Esophagus squamous epithelium (tissue), 5 donors: ENCODE results near the gene PLD6. TPM values are rescaled to one million over a fixed set of nuclear protein-coding genes. Genes with fewer than 3 reads are reported as not detected.

Source experiments
- DNase-seq: peaks from one replicate; lab custom pipeline; 2025; lab: John Stamatoyannopoulos, UW
- H3K27ac ChIP-seq, 4 donors: fragments of 200-600 bp; sonication (generic); one replicate each; pipeline ENCODE4 v1.5.1; 2016 to 2019; ENCODE audit warnings: mild to moderate bottlenecking in 1 of 4
- H3K27me3 ChIP-seq, 4 donors: fragments of 200-600 bp; sonication (generic); 1 replicate in 3 of 4; 2 replicates in 1 of 4; pipeline versions ENCODE4 v1.5.1 to v1.6.0; 2017 to 2021; ENCODE audit warnings: antibody characterized with exemption in 1 of 4
- H3K36me3 ChIP-seq, 3 donors: fragments of 200-600 bp; sonication (generic); one replicate each; pipeline ENCODE4 v1.5.1; 2016 to 2019
- H3K4me1 ChIP-seq, 3 donors: fragments of 200-600 bp; sonication (generic); one replicate each; pipeline ENCODE4 v1.5.1; 2017 to 2019
- H3K4me3 ChIP-seq, 4 donors: fragments of 200-600 bp; sonication (generic); 1 replicate in 3 of 4; 2 replicates in 1 of 4; pipeline ENCODE4 v1.5.1; 2016 to 2019; ENCODE audit warnings: mild to moderate bottlenecking in 2 of 4, moderate library complexity in 1 of 4
- H3K9me3 ChIP-seq, 3 donors: fragments of 200-600 bp; sonication (generic); one replicate each; pipeline ENCODE4 v1.5.1; 2016 to 2019
- POLR2A ChIP-seq, 4 donors: fragments of 450-650 bp; IDR thresholded peaks; one replicate each; pipeline ENCODE4 v1.6.1; 2017; ENCODE audit warnings: antibody characterized with exemption in 4 of 4, mild to moderate bottlenecking in 4 of 4, moderate library complexity in 3 of 4
- WGBS, 2 donors: methylation state at CpG; one replicate each; pipeline ENCODE4 v1.1.5; 2018; 5-methylcytosine and 5-hydroxymethylcytosine counted together
- intact Hi-C: fragments of 100-400 bp; cut with DNase I; formaldehyde crosslinking; loops from one replicate; pipeline ENCODE4 v1.15.0; 2022
- total RNA-seq, 4 donors: library from RNA; depleted of rRNA; stranded (reverse); fragments of >200 nt; gene quantifications; one replicate each; pipeline ENCODE4 v1.1.0, GENCODE V29; 2016
- TF ChIP-seq, protein P1 (sequence below), 6 experiments: fragments of 450-650 bp in 4 of 6; fragments of 200-600 bp in 2 of 6; sonication (generic) in 2 of 6; IDR thresholded peaks; one replicate each; pipeline ENCODE4 v1.5.1; 2016 to 2019; ENCODE audit warnings: antibody characterized with exemption in 6 of 6, mild to moderate bottlenecking in 4 of 6, moderate library complexity in 4 of 6
- donor health status: DM: yes; HTN: yes; CAD: no.

PLD6 gene
- total RNA-seq, 4 donors from 2014 or later: 0.45 to 1.9 (median 0.95) TPM

DNA sequence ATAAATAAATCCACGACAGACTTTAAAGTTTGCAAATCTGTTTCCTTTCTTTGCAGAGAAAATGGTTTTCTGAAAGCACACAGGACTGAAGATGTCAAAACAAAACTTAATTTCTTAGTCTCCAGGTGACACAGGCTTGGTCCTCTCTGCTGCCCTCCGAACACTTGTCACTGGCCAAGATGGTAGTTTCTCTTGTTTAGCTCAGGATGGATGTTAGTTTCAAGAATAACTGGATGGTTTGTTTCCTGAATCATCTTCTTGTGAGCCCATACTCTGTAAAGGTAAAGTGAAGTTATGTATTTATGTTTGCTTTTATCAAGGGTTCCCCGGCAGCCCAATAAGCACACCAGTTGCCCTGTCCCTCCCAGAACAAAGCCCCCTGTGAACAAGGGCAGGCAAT lies 40.7 kb upstream of the PLD6 start:
- peaks cover 0 to 68% (median 38%) of the 10 kb centered on the region in 3 donors for H3K36me3 ChIP-seq
- no peak for DNase-seq
- 78 to 88% methylated on average over 3 of the region's 3 CpGs for WGBS, 2 donors

GRCh38 chr17:17243163-17243562 lies 37.0 kb upstream of the PLD6 start:
- no peak for DNase-seq
- intact Hi-C loops: no loop called here
- Histone ChIP-seq H3K36me3 (peaks cover 0 to 31% (median 20%) of the 10 kb centered on the region in 3 donors), H3K27ac (no peak overlapping the region), H3K27me3 (no peaks in the 10 kb centered on the region), H3K4me1 (peaks cover 3% of the 10 kb centered on the region in 3 donors), H3K4me3 (no peak overlapping the region), H3K9me3 (no peaks in the 10 kb centered on the region)
- no peak for TF ChIP-seq POLR2A (IDR thresholded peaks at IDR 0.05)
- TF ChIP-seq, protein P1, sequence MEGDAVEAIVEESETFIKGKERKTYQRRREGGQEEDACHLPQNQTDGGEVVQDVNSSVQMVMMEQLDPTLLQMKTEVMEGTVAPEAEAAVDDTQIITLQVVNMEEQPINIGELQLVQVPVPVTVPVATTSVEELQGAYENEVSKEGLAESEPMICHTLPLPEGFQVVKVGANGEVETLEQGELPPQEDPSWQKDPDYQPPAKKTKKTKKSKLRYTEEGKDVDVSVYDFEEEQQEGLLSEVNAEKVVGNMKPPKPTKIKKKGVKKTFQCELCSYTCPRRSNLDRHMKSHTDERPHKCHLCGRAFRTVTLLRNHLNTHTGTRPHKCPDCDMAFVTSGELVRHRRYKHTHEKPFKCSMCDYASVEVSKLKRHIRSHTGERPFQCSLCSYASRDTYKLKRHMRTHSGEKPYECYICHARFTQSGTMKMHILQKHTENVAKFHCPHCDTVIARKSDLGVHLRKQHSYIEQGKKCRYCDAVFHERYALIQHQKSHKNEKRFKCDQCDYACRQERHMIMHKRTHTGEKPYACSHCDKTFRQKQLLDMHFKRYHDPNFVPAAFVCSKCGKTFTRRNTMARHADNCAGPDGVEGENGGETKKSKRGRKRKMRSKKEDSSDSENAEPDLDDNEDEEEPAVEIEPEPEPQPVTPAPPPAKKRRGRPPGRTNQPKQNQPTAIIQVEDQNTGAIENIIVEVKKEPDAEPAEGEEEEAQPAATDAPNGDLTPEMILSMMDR (IDR thresholded peaks at IDR 0.05): no peak
- WGBS, 2 donors: 72 to 87% methylated on average over 6 of the region's 6 CpGs

More for the DNA sequence above, 40.7 kb upstream of the PLD6 start:
- TF ChIP-seq, protein P1 (IDR thresholded peaks at IDR 0.05): no peak
- TF ChIP-seq POLR2A (IDR thresholded peaks at IDR 0.05): no peak
- H3K27me3 ChIP-seq: no peaks in the 10 kb centered on the region
- H3K4me3 ChIP-seq: no peak overlapping the region
- H3K27ac ChIP-seq: no peak overlapping the region
- H3K4me1 ChIP-seq: no peaks in the 10 kb centered on the region
- intact Hi-C loops: no loop called here
- H3K9me3 ChIP-seq: no peaks in the 10 kb centered on the region

DNA sequence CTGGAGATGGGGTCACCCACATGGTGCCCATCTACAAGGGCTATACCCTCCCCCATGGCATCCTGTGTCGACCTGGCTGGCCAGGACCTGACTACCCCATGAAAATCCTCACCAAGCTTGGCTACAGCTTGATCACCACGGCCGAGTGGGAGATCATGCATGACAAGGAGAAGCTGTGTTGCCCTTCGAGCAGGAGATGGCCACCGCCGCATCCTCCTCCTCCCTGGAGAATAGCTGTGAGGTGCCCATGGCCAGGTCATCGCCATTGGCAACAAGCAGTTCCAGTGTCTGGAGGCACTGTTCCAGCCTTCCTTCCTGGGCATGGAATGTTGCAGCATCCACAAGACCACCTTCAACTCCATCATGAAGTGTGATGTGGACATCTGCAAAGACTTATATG lies 36.1 kb upstream of the PLD6 start:
- Histone ChIP-seq H3K27ac (no peak overlapping the region), H3K4me3 (no peak overlapping the region), H3K27me3 (no peaks in the 10 kb centered on the region), H3K4me1 (peaks cover 3 to 8% (median 6%) of the 10 kb centered on the region in 3 donors), H3K9me3 (no peaks in the 10 kb centered on the region), H3K36me3 (peaks cover 0 to 22% (median 12%) of the 10 kb centered on the region in 3 donors)
- intact Hi-C loops: no loop called here
- no peak for DNase-seq
- no peak for TF ChIP-seq POLR2A (IDR thresholded peaks at IDR 0.05)
- TF ChIP-seq, protein P1 (IDR thresholded peaks at IDR 0.05): no peak
- 89 to 100% methylated on average over 5 of the region's 7 CpGs for WGBS, 2 donors

GRCh38 chr17:17241656-17242055 lies 35.5 kb upstream of the PLD6 start:
- Histone ChIP-seq H3K27ac (no peak overlapping the region), H3K4me3 (no peak overlapping the region), H3K9me3 (no peaks in the 10 kb centered on the region), H3K4me1 (peaks cover 3 to 8% (median 6%) of the 10 kb centered on the region in 3 donors), H3K27me3 (no peaks in the 10 kb centered on the region), H3K36me3 (peaks cover 0 to 16% (median 6%) of the 10 kb centered on the region in 3 donors)
- intact Hi-C loops: no loop called here
- DNase-seq: no peak
- 84 to 86% methylated on average over 10 of the region's 10 CpGs for WGBS, 2 donors
- TF ChIP-seq, protein P1 (IDR thresholded peaks at IDR 0.05): no peak
- TF ChIP-seq POLR2A (IDR thresholded peaks at IDR 0.05): no peak

DNA sequence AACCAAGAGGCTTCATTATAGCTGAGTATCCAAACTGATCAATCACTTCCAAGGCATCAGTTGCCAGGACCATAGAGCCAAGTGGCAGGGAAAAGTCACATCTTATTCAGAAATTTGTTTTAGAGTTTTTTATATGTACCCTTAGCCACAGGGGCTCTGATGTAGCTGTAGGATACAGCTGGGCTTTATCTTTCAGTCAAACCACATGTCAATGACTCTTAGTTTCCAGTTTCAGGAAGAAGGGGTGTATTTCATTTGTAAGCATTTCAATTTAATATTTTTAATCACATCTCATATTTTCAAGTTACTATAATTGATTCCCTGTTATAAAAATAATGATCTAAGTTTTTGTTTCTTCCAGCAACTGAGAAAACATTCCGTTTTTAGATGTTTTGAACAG lies 33.7 kb upstream of the PLD6 start:
- WGBS, 2 donors: 57 to 61% methylated on average over 1 of the region's 1 CpG
- intact Hi-C loops: loop anchor here (10.0 kb wide), 1 partner anchor 95 kb away; no protein-coding TSS in a partner anchor

More for the DNA sequence above, 33.7 kb upstream of the PLD6 start:
- no peaks in the 10 kb centered on the region for H3K27me3 ChIP-seq
- TF ChIP-seq POLR2A (IDR thresholded peaks at IDR 0.05): no peak
- TF ChIP-seq, protein P1 (IDR thresholded peaks at IDR 0.05): no peak
- H3K4me3 ChIP-seq: no peak overlapping the region
- no peak for DNase-seq
- peaks cover 11 to 25% (median 21%) of the 10 kb centered on the region in 3 donors for H3K4me1 ChIP-seq
- no peaks in the 10 kb centered on the region for H3K36me3 ChIP-seq
- no peaks in the 10 kb centered on the region for H3K9me3 ChIP-seq
- H3K27ac ChIP-seq: no peak overlapping the region
